IMR-90 (cell line): ENCODE results near the gene SHC4. TPM values are rescaled to one million over a fixed set of nuclear protein-coding genes. Genes with fewer than 3 reads are reported as not detected.

Experiments
- ATAC-seq: fragments of 200-7000 bp; cut with Tn5 transposase; 2 replicates; pipeline ENCODE4 v1.9.1; 2020; ENCODE audit warnings: low read depth, mild to moderate bottlenecking, moderate library complexity
- BruUV-seq: library from RNA; stranded (reverse); fragments of 400-500 nt; replicated peaks from 2 replicates; lab custom pipeline; 2021; lab: Mats Ljungman, UMichigan
- CTCF ChIA-PET: fragments of 300-600 bp; formaldehyde crosslinking; extraction: SDS; loops from one replicate; lab custom pipeline; 2021; ENCODE audit warnings: antibody characterized with exemption; lab: Yijun Ruan, JAX
- POLR2A ChIA-PET: fragments of 300-600 bp; sonication (Branson Sonifier 250); formaldehyde crosslinking; loops from one replicate; lab custom pipeline; 2022; ENCODE audit warnings: antibody characterized with exemption; ENCODE audit not compliant: unreplicated experiment; lab: Charles Lee
- DNase-seq: peaks from one replicate; pipeline ENCODE4 v3.0.0; 2013
- H2AFZ ChIP-seq: replicated peaks from 2 replicates; pipeline ENCODE3; 2013; ENCODE audit warnings: low read length, mild to moderate bottlenecking; ENCODE audit not compliant: poor library complexity
- H2AK5ac ChIP-seq: 2 replicates; pipeline ENCODE4 v1.6.1; 2013; ENCODE audit warnings: low read depth, low read length, inconsistent platforms
- H2AK9ac ChIP-seq: replicated peaks from 2 replicates; pipeline ENCODE3; 2013; ENCODE audit warnings: mild to moderate bottlenecking, low read depth, low read length, moderate library complexity; ENCODE audit not compliant: poor library complexity
- H2BK120ac ChIP-seq: 2 replicates; pipeline ENCODE4 v1.6.1; 2013; ENCODE audit warnings: low read depth, low read length, inconsistent platforms
- H2BK15ac ChIP-seq: 3 replicates; pipeline ENCODE4 v1.6.1; 2013; ENCODE audit warnings: low read depth, low read length, inconsistent platforms
- H2BK20ac ChIP-seq: 2 replicates; pipeline ENCODE4 v1.6.1; 2013; ENCODE audit warnings: low read depth, mild to moderate bottlenecking, inconsistent platforms, low read length, moderate library complexity
- H2BK5ac ChIP-seq: 2 replicates; pipeline ENCODE4 v1.6.1; 2013; ENCODE audit warnings: mild to moderate bottlenecking, low read depth, low read length, inconsistent platforms; ENCODE audit not compliant: poor library complexity, severe bottlenecking
- H3K14ac ChIP-seq: replicated peaks from 2 replicates; pipeline ENCODE4 v1.6.1; 2013; ENCODE audit warnings: low read depth, low read length, inconsistent platforms
- H3K18ac ChIP-seq: 2 replicates; pipeline ENCODE4 v1.6.1; 2013; ENCODE audit warnings: low read depth, low read length, control low read depth
- H3K23ac ChIP-seq: 2 replicates; pipeline ENCODE4 v1.6.1; 2013; ENCODE audit warnings: low read depth, low read length, inconsistent platforms
- H3K27ac ChIP-seq: 2 replicates; pipeline ENCODE4 v1.5.1; 2013; ENCODE audit warnings: mild to moderate bottlenecking, control low read depth, low read length; ENCODE audit not compliant: insufficient read depth
- H3K27me3 ChIP-seq: 2 replicates; pipeline ENCODE4 v1.6.1; 2013; ENCODE audit warnings: low read length; ENCODE audit not compliant: control insufficient read depth, insufficient read depth
- H3K36me3 ChIP-seq: 2 replicates; pipeline ENCODE4 v1.6.1; 2013; ENCODE audit warnings: low read length, mixed read lengths; ENCODE audit not compliant: control insufficient read depth, insufficient read depth
- H3K4ac ChIP-seq: 2 replicates; pipeline ENCODE4 v1.6.1; 2013; ENCODE audit warnings: low read depth, low read length, inconsistent platforms
- H3K4me1 ChIP-seq: 2 replicates; pipeline ENCODE4 v1.6.1; 2013; ENCODE audit warnings: low read length, mixed read lengths; ENCODE audit not compliant: control insufficient read depth, insufficient read depth
- H3K4me2 ChIP-seq: 2 replicates; pipeline ENCODE4 v1.6.1; 2013; ENCODE audit warnings: low read depth, mild to moderate bottlenecking, control low read depth, low read length, moderate library complexity
- H3K4me3 ChIP-seq: 2 replicates; pipeline ENCODE4 v1.5.1; 2013; ENCODE audit warnings: low read depth, mild to moderate bottlenecking, control low read depth, low read length, moderate library complexity; ENCODE audit not compliant: insufficient read depth
- H3K56ac ChIP-seq: 2 replicates; pipeline ENCODE4 v1.6.1; 2013; ENCODE audit warnings: low read length, inconsistent platforms; ENCODE audit not compliant: insufficient read depth; ENCODE audit errors: extremely low read depth
- H3K79me1 ChIP-seq, 2 experiments: 2 replicates each; pipeline ENCODE4 v1.6.1; 2013; ENCODE audit warnings: low read length in 2 of 2, inconsistent platforms in 1 of 2, low read depth in 1 of 2
- H3K9ac ChIP-seq: 2 replicates; pipeline ENCODE4 v1.6.1; 2013; ENCODE audit warnings: low read depth, low read length, control low read depth
- H3K9me1 ChIP-seq: 2 replicates; pipeline ENCODE4 v1.6.1; 2013; ENCODE audit warnings: low read length, inconsistent platforms; ENCODE audit not compliant: insufficient read depth
- H3K9me3 ChIP-seq: 2 replicates; pipeline ENCODE4 v1.6.1; 2013; ENCODE audit warnings: low read length; ENCODE audit not compliant: control insufficient read depth, insufficient read depth
- H4K20me1 ChIP-seq: 2 replicates; pipeline ENCODE4 v1.6.1; 2013; ENCODE audit warnings: low read length, inconsistent platforms; ENCODE audit not compliant: insufficient read depth
- H4K5ac ChIP-seq: 2 replicates; pipeline ENCODE4 v1.6.1; 2013; ENCODE audit warnings: mild to moderate bottlenecking, low read depth, low read length, control low read depth
- H4K8ac ChIP-seq, 2 experiments: 2 replicates each; pipeline ENCODE4 v1.6.1; 2013; ENCODE audit warnings: low read depth in 2 of 2, low read length in 2 of 2, control low read depth in 1 of 2, inconsistent platforms in 1 of 2
- H4K91ac ChIP-seq: 2 replicates; pipeline ENCODE4 v1.6.1; 2013; ENCODE audit warnings: low read depth, low read length, inconsistent platforms; ENCODE audit not compliant: insufficient read depth
- BHLHE40 ChIP-seq: fragments of 150-350 bp; IDR thresholded peaks from 2 replicates; pipeline ENCODE4 v1.6.1; 2016; ENCODE audit warnings: mild to moderate bottlenecking, low read depth, low read length
- CEBPB ChIP-seq: IDR thresholded peaks from 2 replicates; pipeline ENCODE4 v1.6.1; 2012; ENCODE audit warnings: low read depth, low read length, improper control_type of control experiment
- FOS ChIP-seq: fragments of 150-350 bp; IDR thresholded peaks from 2 replicates; pipeline ENCODE4 v1.6.1; 2016; ENCODE audit warnings: low read depth, low read length
- MAZ ChIP-seq: IDR thresholded peaks from 2 replicates; pipeline ENCODE4 v1.6.1; 2012; ENCODE audit warnings: low read depth, mild to moderate bottlenecking, low read length, improper control_type of control experiment, moderate library complexity, borderline replicate concordance
- RAD21 ChIP-seq: IDR thresholded peaks from 2 replicates; pipeline ENCODE4 v1.6.1; 2012; ENCODE audit warnings: low read length, improper control_type of control experiment
- RFX5 ChIP-seq: IDR thresholded peaks from 2 replicates; pipeline ENCODE4 v1.8.0; 2012; ENCODE audit warnings: low read depth, mild to moderate bottlenecking, low read length, moderate library complexity
- WGBS, 2 experiments: methylation state at CpG; one replicate each; pipeline versions ENCODE4 v1.1.5 to v1.1.7; 2013; ENCODE audit warnings: missing lambda C conversion rate in 2 of 2; ENCODE audit not compliant: insufficient read length in 1 of 2; ENCODE audit errors: extremely low coverage in 2 of 2; 5-methylcytosine and 5-hydroxymethylcytosine counted together
- dilution Hi-C: fragments of 300-500 bp; cut with HindIII; formaldehyde crosslinking; loops from one replicate; pipeline ENCODE4 v1.14.3; 2018; ENCODE audit warnings: low sequenced_read_pairs; ENCODE audit not compliant: unreplicated experiment
- in situ Hi-C: fragments of 300-500 bp; cut with MboI; formaldehyde crosslinking; loops from 3 replicates; pipeline ENCODE4 v1.14.3; 2019; ENCODE audit warnings: low sequenced_read_pairs, inconsistent platforms, mixed read lengths
- intact Hi-C: fragments of 100-400 bp; cut with micrococcal nuclease; formaldehyde crosslinking; loops from 2 replicates; pipeline ENCODE4 v1.10.0; 2022
- polyA plus RNA-seq, 3 experiments: library from polyadenylated mRNA; depleted of rRNA; stranded (reverse); fragments of >200 nt; gene quantifications; 2 replicates each; pipeline ENCODE4 v1.2.3, GENCODE V29; 2012; ENCODE audit warnings: low replicate concordance in 1 of 3
- total RNA-seq: library from RNA; depleted of rRNA; stranded (reverse); fragments of >200 nt; gene quantifications from 2 replicates; pipeline ENCODE4 v1.2.3, GENCODE V29; 2012
- TF ChIP-seq, protein P1 (sequence below): fragments of 150-350 bp; IDR thresholded peaks from 2 replicates; pipeline ENCODE4 v1.6.1; 2017; ENCODE audit warnings: mild to moderate bottlenecking, antibody characterized with exemption, low read length, low read depth

Gene SHC4
- total and polyA plus RNA-seq, 2 of the 4 experiments (the other 2 are of a cell fraction) = 0.91 to 2.7 TPM

DNA sequence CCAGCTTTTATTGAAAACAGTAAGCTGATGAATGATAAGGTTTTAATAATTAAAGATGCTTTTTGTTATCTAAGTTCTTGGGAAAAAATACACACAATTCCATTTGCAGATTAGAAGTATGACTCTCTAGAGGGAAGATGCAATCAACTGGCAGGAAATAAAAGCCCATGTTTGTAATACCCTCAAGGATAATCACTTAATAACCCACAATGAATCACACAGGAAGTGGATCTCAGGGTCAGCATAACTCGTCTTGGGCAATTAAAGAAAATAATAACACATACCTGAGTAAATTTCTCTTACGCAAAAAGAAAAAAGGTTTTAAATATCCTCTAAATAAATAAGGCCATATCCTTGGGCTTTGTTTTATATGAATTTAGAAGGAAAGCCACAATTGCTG lies 95.2 kb downstream of the SHC4 start:
- peak overlapping the region; percentile 99 for H4K5ac ChIP-seq
- peak overlapping the region; percentile 93 for H2BK5ac ChIP-seq
- no CpG with 5 or more reads among the region's 2 CpGs for WGBS, 2 experiments
- peak overlapping the region; percentile 98 for H3K18ac ChIP-seq
- no peaks in the 10 kb centered on the region for H4K20me1 ChIP-seq
- no peak overlapping the region; the same call in 1 of the 2 replicates for H3K9ac ChIP-seq
- no peak overlapping the region for H2AFZ ChIP-seq
- H3K4me3 ChIP-seq = no peak overlapping the region
- ATAC-seq = peak; percentile 52
- dilution Hi-C loops = no loop called here
- peak overlapping the region; percentile 96; the same call in 1 of the 2 replicates for H3K23ac ChIP-seq
- DNase-seq = peak; percentile 87
- H4K91ac ChIP-seq = peak overlapping the region; percentile 85
- peak overlapping the region; percentile 95 for H2AK5ac ChIP-seq
- no peaks in the 10 kb centered on the region for H3K36me3 ChIP-seq
- peaks cover 21% of the 10 kb centered on the region for H3K4me1 ChIP-seq
- in situ Hi-C loops = loop anchor here (5.0 to 25.0 kb wide), 4 partner anchors 284 to 1276 kb away; partner anchors contain the start of gene FGF7
- no peaks in the 10 kb centered on the region for H3K27me3 ChIP-seq
- peaks cover 5 to 20% of the 10 kb centered on the region in 2 experiments; a peak in 2 of 4 replicates for H3K79me1 ChIP-seq
- H3K4me2 ChIP-seq = peak overlapping the region; percentile 63; the same call in 1 of the 2 replicates
- H4K8ac ChIP-seq = peak overlapping the region; percentile 66 to 94
- peak overlapping the region; percentile 98 for H2BK20ac ChIP-seq
- H3K9me1 ChIP-seq = peaks cover 10% of the 10 kb centered on the region
- peak overlapping the region; percentile 62; the same call in 1 of the 2 replicates for H3K56ac ChIP-seq
- TF ChIP-seq MAZ = no peak
- TF ChIP-seq CEBPB = peak; percentile 86
- TF ChIP-seq RAD21 = no peak
- no peak for TF ChIP-seq RFX5
- 0 out of 2 replicates have a peak, but pooled peaks have one; percentile 8 for TF ChIP-seq BHLHE40
- peak; percentile 65 for TF ChIP-seq FOS
- TF ChIP-seq, protein P1, sequence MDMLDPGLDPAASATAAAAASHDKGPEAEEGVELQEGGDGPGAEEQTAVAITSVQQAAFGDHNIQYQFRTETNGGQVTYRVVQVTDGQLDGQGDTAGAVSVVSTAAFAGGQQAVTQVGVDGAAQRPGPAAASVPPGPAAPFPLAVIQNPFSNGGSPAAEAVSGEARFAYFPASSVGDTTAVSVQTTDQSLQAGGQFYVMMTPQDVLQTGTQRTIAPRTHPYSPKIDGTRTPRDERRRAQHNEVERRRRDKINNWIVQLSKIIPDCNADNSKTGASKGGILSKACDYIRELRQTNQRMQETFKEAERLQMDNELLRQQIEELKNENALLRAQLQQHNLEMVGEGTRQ = no peak
- no peak overlapping the region for H2AK9ac ChIP-seq
- BruUV-seq = no TSS peak
- peak overlapping the region; percentile 92 for H2BK15ac ChIP-seq
- H2BK120ac ChIP-seq = peak overlapping the region; percentile 97
- H3K14ac ChIP-seq = peak overlapping the region; percentile 97
- peak overlapping the region; percentile 92 for H3K4ac ChIP-seq
- H3K27ac ChIP-seq = peak overlapping the region; percentile 97
- intact Hi-C loops = loop anchor here (5.0 to 10.0 kb wide), 3 partner anchors 179 to 1446 kb away; partner anchors contain the start of gene SECISBP2L
- CTCF ChIA-PET = interaction anchor here (1.0 to 1.2 kb wide), 2 partner anchors 9 to 93 kb away, joined by 3 to 4 read pairs; partner anchors contain the start of gene EID1
- POLR2A ChIA-PET = interaction anchor here (1.3 kb wide), 1 partner anchor 10 kb away, joined by 5 read pairs; the partner anchor contains the start of gene EID1
- H3K9me3 ChIP-seq = no peaks in the 10 kb centered on the region
